ENCODE measurements around the gene HTRA1.

GRCh38 chr10:122448600-122448999 is 12.8 kb upstream of the HTRA1 start:
- TF ChIP-seq CTCF (IDR thresholded peaks at IDR 0.05), result no peak
- TF ChIP-seq POLR2A (IDR thresholded peaks at IDR 0.05), result no peak
